Small intestine (tissue), 16 donors: ENCODE data around the gene ZNF785. TPM values are rescaled to one million over a fixed set of nuclear protein-coding genes. Genes with fewer than 3 reads are reported as not detected.
"Not testable (repeated sequence)": the region's sequence is repeated elsewhere in the genome, so short reads cannot be mapped to it uniquely, and the experiment has no call there.

Experiments
- DNase-seq, 2 donors: peaks; one replicate each; pipeline versions ENCODE4 v3.0.0 to v3.0.0-alpha.2; 2013
- FAIRE-seq: peaks from 2 replicates; lab custom pipeline; 2012; peaks lifted over from hg19 to GRCh38; lab: Jason Lieb, UNC
- H3K27ac ChIP-seq, 3 donors: one replicate each; pipeline ENCODE4 v1.5.1; 2013; ENCODE audit warnings: low read length in 2 of 3, mild to moderate bottlenecking in 2 of 3, control low read depth in 1 of 3, inconsistent platforms in 1 of 3, low read depth in 1 of 3, moderate library complexity in 1 of 3
- H3K27me3 ChIP-seq, 3 donors: one replicate each; pipeline ENCODE4 v1.6.1; 2013; ENCODE audit warnings: low read length in 3 of 3, inconsistent platforms in 1 of 3; ENCODE audit not compliant: control insufficient read depth in 3 of 3, insufficient read depth in 3 of 3
- H3K36me3 ChIP-seq, 3 donors: one replicate each; pipeline ENCODE4 v1.6.1; 2013; ENCODE audit warnings: low read length in 3 of 3, inconsistent platforms in 1 of 3, low read depth in 1 of 3, mild to moderate bottlenecking in 1 of 3, moderate library complexity in 1 of 3; ENCODE audit not compliant: control insufficient read depth in 3 of 3, insufficient read depth in 2 of 3
- H3K4me1 ChIP-seq, 3 donors: one replicate each; pipeline ENCODE4 v1.6.1; 2013; ENCODE audit warnings: low read length in 2 of 3, inconsistent platforms in 1 of 3, low read depth in 1 of 3, mild to moderate bottlenecking in 1 of 3, moderate library complexity in 1 of 3; ENCODE audit not compliant: control insufficient read depth in 3 of 3, insufficient read depth in 2 of 3
- H3K4me3 ChIP-seq, 3 donors: one replicate each; pipeline ENCODE4 v1.5.1; 2013; ENCODE audit warnings: low read length in 3 of 3, control low read depth in 1 of 3, inconsistent platforms in 1 of 3, low read depth in 1 of 3, mild to moderate bottlenecking in 1 of 3, moderate library complexity in 1 of 3
- H3K9me3 ChIP-seq, 2 donors: one replicate each; pipeline ENCODE4 v1.6.1; 2013; ENCODE audit warnings: low read depth in 1 of 2, low read length in 1 of 2; ENCODE audit not compliant: control insufficient read depth in 2 of 2, insufficient read depth in 1 of 2
- WGBS, 3 donors: extraction: QIAGEN DNeasy Blood & Tissue Kit; methylation state at CpG; one replicate each; pipeline ENCODE4 v1.1.7; 2013; 5-methylcytosine and 5-hydroxymethylcytosine counted together
- long read RNA-seq, 10 donors: transcript quantifications; one replicate each; lab custom pipeline, GENCODE V29; 2026
- polyA plus RNA-seq, 4 donors: library from polyadenylated mRNA; stranded (reverse) in 3 of 4; unstranded in 1 of 4; fragments of 200-250 nt in 3 of 4; fragments of 120-200 nt in 1 of 4; gene quantifications; one replicate each; pipeline versions ENCODE4 v1.2.1 to v1.2.3, GENCODE V29; 2013
- donor health status: healthy with polysubstance abuse.
- donor health status: control.
- donor health status: control.
- donor health status: Bipolar disorder and iron deficiency.
- donor health status: healthy.

Gene ZNF785
- 10 to 100 TPM in 1 of 4 donors, 1 to 10 TPM in 3; 1.9 to 20.4 (median 4.1) TPM for polyA plus RNA-seq
- long read RNA-seq, donor 1 = 0 reads
- long read RNA-seq, donor 2, partial matches to known transcripts = 0 of 4 reads
- long read RNA-seq, donor 2, other reads (novel, unspliced or antisense) = 0 of 4 reads
- long read RNA-seq, donor 3, partial matches to known transcripts = 0 of 3 reads
- long read RNA-seq, donor 3, other reads (novel, unspliced or antisense) = 0 of 3 reads
- long read RNA-seq, donor 4 = 0 reads
- long read RNA-seq, donor 5, partial matches to known transcripts = 0 of 3 reads
- long read RNA-seq, donor 5, other reads (novel, unspliced or antisense) = 0 of 3 reads
- long read RNA-seq, donor 6, partial matches to known transcripts = 0 of 1 reads
- long read RNA-seq, donor 6, other reads (novel, unspliced or antisense) = 0 of 1 reads
- long read RNA-seq, donor 7, partial matches to known transcripts = 0 of 2 reads
- long read RNA-seq, donor 7, other reads (novel, unspliced or antisense) = 0 of 2 reads
- long read RNA-seq, donor 8, partial matches to known transcripts = 0 of 2 reads
- long read RNA-seq, donor 8, other reads (novel, unspliced or antisense) = 0 of 2 reads
- long read RNA-seq, donor 9, partial matches to known transcripts = 0 of 1 reads
- long read RNA-seq, donor 9, other reads (novel, unspliced or antisense) = 0 of 1 reads
- long read RNA-seq, donor 10, transcript ZNF785-201 (3 exons, 3,282 nt) = major isoform, 5 of 5 reads
- long read RNA-seq, donor 10, partial matches to known transcripts = 0 of 5 reads
- long read RNA-seq, donor 10, other reads (novel, unspliced or antisense) = 0 of 5 reads

DNA sequence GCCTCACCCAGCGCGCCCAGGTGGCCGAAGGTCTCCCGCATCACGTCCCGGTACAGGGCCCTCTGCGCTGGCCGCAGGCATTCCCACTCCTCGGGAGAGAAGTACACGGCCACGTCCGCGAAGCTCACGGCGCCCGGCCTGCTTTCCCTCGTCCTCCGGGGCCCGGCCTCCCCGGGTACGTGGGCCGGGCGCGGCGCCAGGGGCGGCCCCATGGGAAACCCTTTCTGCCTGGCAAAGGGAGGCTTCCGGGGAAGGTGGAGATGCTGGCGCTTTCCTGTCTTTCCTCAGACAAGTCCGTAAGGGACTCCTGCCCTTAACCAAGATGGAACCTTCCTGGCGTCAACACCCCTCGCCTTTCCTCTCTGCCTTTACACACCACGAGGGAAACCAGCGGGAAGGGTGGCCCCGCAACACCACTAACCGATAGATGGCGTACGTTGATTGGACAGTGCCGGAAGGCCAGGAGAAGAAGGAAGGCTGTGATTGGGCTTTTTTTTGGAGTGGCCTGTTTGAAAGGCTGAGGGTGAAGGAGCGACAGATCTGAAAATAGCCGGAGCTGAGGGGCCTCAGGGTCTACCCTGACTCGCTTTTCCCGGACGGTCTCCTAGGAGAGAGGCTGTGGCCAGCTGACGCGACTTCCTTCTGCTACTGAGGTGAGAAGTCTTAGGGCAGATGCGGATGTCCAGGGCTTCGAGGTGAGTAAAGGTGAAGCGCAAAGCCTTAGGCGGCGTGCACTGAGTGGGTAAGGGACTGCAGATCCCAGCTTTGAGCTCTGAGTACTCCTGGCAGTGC lies at the start of gene ZNF785:
ZNF785 (minus strand) TSS at position 298 of the 792 bp plus-strand sequence; CDS start at position 212, 86 bp downstream.
- DNase-seq = peak; percentile 98 to 99
- Histone ChIP-seq H3K4me3 (peak within 1 kb of the TSS; percentile 63 to 73 (median 66)), H3K27ac (peak within 1 kb of the TSS; percentile 84 to 90 (median 89)), H3K9me3 (no peaks in the 10 kb centered on the region), H3K27me3 (no peaks in the 10 kb centered on the region), H3K36me3 (peaks cover 2 to 45% (median 2%) of the 10 kb centered on the region in 3 donors), H3K4me1 (peaks cover 0 to 3% (median 0%) of the 10 kb centered on the region in 3 donors)
- FAIRE-seq = no peak
- WGBS, 3 donors = 0 to 1% (median 1%) methylated on average over 42 to 50 of the region's 50 CpGs

- DNase-seq (no peak), FAIRE-seq (no peak)
- no peaks in the 10 kb centered on the region for H3K9me3 ChIP-seq
- H3K27me3 ChIP-seq = no peaks in the 10 kb centered on the region
- peak overlapping the region in 2 of 3 donors; percentile 48 to 66 for H3K4me3 ChIP-seq
- 81 to 90% (median 85%) methylated on average over 17 of the region's 17 CpGs for WGBS, 3 donors
- H3K4me1 ChIP-seq = peaks cover 0 to 3% (median 0%) of the 10 kb centered on the region in 3 donors
- no peaks in the 10 kb centered on the region for H3K36me3 ChIP-seq
- H3K27ac ChIP-seq = peak overlapping the region; percentile 66 to 94 (median 73)
Observed at GRCh38 chr16:30633526-30633925, 48.0 kb upstream of the ZNF785 start.

DNA sequence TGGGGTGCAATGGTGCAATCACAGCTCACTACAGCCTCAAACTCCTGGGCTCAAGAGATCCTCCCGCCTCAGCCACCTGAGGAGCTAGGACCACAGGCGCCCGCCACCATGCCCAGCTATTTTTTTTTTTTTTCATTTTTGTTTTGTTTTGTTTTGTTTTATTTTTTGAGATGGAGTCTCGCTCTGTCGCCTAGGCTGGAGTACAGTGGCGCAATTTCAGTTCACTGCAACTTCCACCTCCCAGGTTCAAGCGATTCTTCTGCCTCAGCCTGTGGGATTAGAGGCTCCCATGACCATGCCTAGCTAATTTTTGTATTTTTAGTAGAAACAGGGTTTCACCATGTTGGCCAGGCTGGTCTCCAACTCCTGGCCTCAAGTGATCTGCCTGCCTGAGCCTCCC lies 47.0 kb upstream of the ZNF785 start:
- 93 to 100% (median 95%) methylated on average over 7 of the region's 7 CpGs for WGBS, 3 donors
- not testable (repeated sequence) for FAIRE-seq, H3K4me1 ChIP-seq, DNase-seq, H3K9me3 ChIP-seq, H3K36me3 ChIP-seq, H3K27ac ChIP-seq, H3K4me3 ChIP-seq, H3K27me3 ChIP-seq

GRCh38 chr16:30628628-30629540 lies 43.4 kb upstream of the ZNF785 start:
- no peaks in the 10 kb centered on the region for H3K27me3 ChIP-seq
- peak; percentile 87 to 89 for DNase-seq
- 33 to 36% (median 35%) methylated on average over 18 of the region's 18 CpGs for WGBS, 3 donors
- no peaks in the 10 kb centered on the region for H3K4me1 ChIP-seq
- no peaks in the 10 kb centered on the region for H3K9me3 ChIP-seq
- H3K4me3 ChIP-seq = peak overlapping the region in 1 of 3 donors; percentile 0
- peak overlapping the region in 1 of 3 donors; percentile 66 for H3K27ac ChIP-seq
- no peaks in the 10 kb centered on the region for H3K36me3 ChIP-seq
- no peak for FAIRE-seq

GRCh38 chr16:30626236-30626635 lies 40.7 kb upstream of the ZNF785 start:
- Histone ChIP-seq H3K9me3 (no peaks in the 10 kb centered on the region), H3K36me3 (no peaks in the 10 kb centered on the region), H3K27me3 (no peaks in the 10 kb centered on the region), H3K27ac (no peak overlapping the region), H3K4me1 (no peaks in the 10 kb centered on the region), H3K4me3 (no peak overlapping the region)
- no peak for FAIRE-seq
- 88 to 93% (median 89%) methylated on average over 9 of the region's 9 CpGs for WGBS, 3 donors
- DNase-seq = no peak

DNA sequence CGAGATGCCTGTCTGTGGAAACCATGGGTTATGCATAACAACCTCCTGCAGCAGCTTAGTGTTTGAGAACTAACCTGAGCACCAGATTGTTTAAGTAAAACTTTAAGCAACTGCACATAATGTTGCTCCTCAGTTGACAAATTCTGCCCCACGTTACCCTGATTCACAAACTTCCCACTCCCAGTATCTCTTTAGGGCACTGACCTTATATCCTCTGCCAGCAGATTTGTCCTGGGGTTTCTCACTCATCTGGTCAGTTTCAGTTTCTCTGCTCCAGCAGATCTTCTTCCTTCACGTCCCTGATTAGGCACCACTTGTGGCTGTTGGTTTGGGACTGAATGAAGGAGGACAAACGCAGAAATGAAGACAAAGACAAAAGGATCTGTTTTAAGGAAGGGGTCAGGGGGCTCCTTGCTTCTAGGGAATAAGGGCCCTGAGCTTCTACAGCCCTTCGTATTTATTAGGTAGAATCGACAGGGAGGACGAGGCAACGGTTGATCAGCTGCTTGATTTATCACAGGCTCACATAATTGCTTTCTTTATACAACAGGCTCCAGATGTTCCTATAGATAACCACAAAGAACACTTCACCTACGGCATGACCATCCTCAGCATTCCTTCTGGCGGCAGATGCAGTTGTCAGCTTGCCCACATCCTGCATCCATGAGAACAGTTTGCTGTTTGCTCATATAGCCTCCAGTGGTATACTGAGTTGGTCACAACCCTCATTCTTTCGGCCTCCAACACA lies 38.2 kb upstream of the ZNF785 start:
- 70 to 81% (median 78%) methylated on average over 11 of the region's 11 CpGs for WGBS, 3 donors
- no peak overlapping the region for H3K27ac ChIP-seq
- no peaks in the 10 kb centered on the region for H3K9me3 ChIP-seq
- H3K4me1 ChIP-seq = peaks cover 0 to 11% (median 0%) of the 10 kb centered on the region in 3 donors
- FAIRE-seq = no peak
- H3K36me3 ChIP-seq = no peaks in the 10 kb centered on the region
- no peak for DNase-seq
- H3K4me3 ChIP-seq = no peak overlapping the region
- no peaks in the 10 kb centered on the region for H3K27me3 ChIP-seq

DNA sequence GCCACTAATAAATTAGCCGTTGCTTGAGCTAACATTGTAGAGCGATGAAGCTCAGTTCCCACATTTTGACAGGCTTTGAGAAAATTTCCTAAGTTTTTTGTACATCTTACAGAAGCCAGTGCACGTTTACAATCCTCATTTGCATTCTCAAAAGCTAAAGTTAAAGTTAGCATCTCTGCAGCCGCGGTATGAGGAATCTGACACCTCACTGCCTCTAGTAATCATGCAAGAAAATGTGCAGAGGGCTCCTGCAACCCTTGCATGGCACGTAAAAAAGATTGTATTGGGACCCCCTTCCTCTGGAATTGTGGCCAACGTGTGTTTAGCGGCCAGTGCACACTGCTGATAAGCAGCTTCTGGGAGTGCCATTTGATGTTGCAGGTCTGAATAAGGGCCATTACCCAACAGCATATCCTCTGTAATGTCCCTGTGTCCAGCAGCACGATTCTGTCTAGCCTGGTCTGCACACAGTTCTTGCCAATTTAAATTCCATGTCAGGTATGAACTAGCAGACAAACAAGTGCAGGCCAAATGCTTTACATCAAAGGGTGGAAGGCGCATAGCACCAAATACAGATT lies 37.0 kb upstream of the ZNF785 start:
- no peaks in the 10 kb centered on the region for H3K27me3 ChIP-seq
- H3K9me3 ChIP-seq = no peaks in the 10 kb centered on the region
- WGBS, 3 donors = 40 to 54% (median 52%) methylated on average over 10 of the region's 10 CpGs
- no peaks in the 10 kb centered on the region for H3K36me3 ChIP-seq
- no peak overlapping the region for H3K27ac ChIP-seq
- H3K4me3 ChIP-seq = no peak overlapping the region
- DNase-seq (no peak), FAIRE-seq (no peak)
- peaks cover 0 to 11% (median 0%) of the 10 kb centered on the region in 3 donors for H3K4me1 ChIP-seq
